ENCODE results near the gene MGA.

The MGA gene

GRCh38 chr15:41629463-41629862 lies 30.7 kb upstream of the MGA start:
- DNase-seq, result no peak
- Histone ChIP-seq H3K4me3 (ENCODE audit: low read depth, low read length) (no peak overlapping the region), H3K27me3 (replicated peaks) (no peaks in the 10 kb centered on the region), H3K36me3 (replicated peaks) (no peaks in the 10 kb centered on the region), H3K27ac (no peak overlapping the region)
- TF ChIP-seq CTCF (IDR thresholded peaks at IDR 0.05; ENCODE audit: low read depth, low read length, missing control alignments), result no peak
- in situ Hi-C loops (cut with HindIII; ENCODE audit: low pct_ligation_motif_present, low sequenced_read_pairs), result no loop called here

- Histone ChIP-seq H3K27ac (no peak overlapping the region), H3K27me3 (replicated peaks) (no peaks in the 10 kb centered on the region), H3K4me3 (ENCODE audit: low read depth, low read length) (no peak overlapping the region), H3K36me3 (replicated peaks) (no peaks in the 10 kb centered on the region)
- in situ Hi-C loops (cut with HindIII; ENCODE audit: low pct_ligation_motif_present, low sequenced_read_pairs), result no loop called here
- no peak for TF ChIP-seq CTCF (IDR thresholded peaks at IDR 0.05; ENCODE audit: low read depth, low read length, missing control alignments)
- DNase-seq, result no peak
Measured at GRCh38 chr15:41629883-41630282, 30.3 kb upstream of the MGA start.

GRCh38 chr15:41630616-41631217 lies 29.5 kb upstream of the MGA start:
- no peaks in the 10 kb centered on the region for H3K27me3 ChIP-seq (replicated peaks)
- in situ Hi-C loops (cut with HindIII; ENCODE audit: low pct_ligation_motif_present, low sequenced_read_pairs), result no loop called here
- H3K27ac ChIP-seq, result no peak overlapping the region
- H3K4me3 ChIP-seq (ENCODE audit: low read depth, low read length), result no peak overlapping the region
- TF ChIP-seq CTCF (IDR thresholded peaks at IDR 0.05; ENCODE audit: low read depth, low read length, missing control alignments), result no peak
- H3K36me3 ChIP-seq (replicated peaks), result no peaks in the 10 kb centered on the region
- DNase-seq, result no peak

GRCh38 chr15:41631880-41632470 lies 28.2 kb upstream of the MGA start:
- Histone ChIP-seq H3K27me3 (replicated peaks) (no peaks in the 10 kb centered on the region), H3K36me3 (replicated peaks) (no peaks in the 10 kb centered on the region), H3K4me3 (ENCODE audit: low read depth, low read length) (no peak overlapping the region), H3K27ac (no peak overlapping the region)
- no peak for DNase-seq
- no peak for TF ChIP-seq CTCF (IDR thresholded peaks at IDR 0.05; ENCODE audit: low read depth, low read length, missing control alignments)
- in situ Hi-C loops (cut with HindIII; ENCODE audit: low pct_ligation_motif_present, low sequenced_read_pairs), result no loop called here

- in situ Hi-C loops (cut with HindIII; ENCODE audit: low pct_ligation_motif_present, low sequenced_read_pairs), result no loop called here
- Histone ChIP-seq H3K4me3 (ENCODE audit: low read depth, low read length) (no peak overlapping the region), H3K36me3 (replicated peaks) (no peaks in the 10 kb centered on the region), H3K27me3 (replicated peaks) (no peaks in the 10 kb centered on the region), H3K27ac (no peak overlapping the region)
- no peak for TF ChIP-seq CTCF (IDR thresholded peaks at IDR 0.05; ENCODE audit: low read depth, low read length, missing control alignments)
- no peak for DNase-seq
Measured at GRCh38 chr15:41633609-41634008, 26.6 kb upstream of the MGA start.

Measured in brain microvascular endothelial cell (primary cell).